ENCODE data around the gene KRT4.

DNA sequence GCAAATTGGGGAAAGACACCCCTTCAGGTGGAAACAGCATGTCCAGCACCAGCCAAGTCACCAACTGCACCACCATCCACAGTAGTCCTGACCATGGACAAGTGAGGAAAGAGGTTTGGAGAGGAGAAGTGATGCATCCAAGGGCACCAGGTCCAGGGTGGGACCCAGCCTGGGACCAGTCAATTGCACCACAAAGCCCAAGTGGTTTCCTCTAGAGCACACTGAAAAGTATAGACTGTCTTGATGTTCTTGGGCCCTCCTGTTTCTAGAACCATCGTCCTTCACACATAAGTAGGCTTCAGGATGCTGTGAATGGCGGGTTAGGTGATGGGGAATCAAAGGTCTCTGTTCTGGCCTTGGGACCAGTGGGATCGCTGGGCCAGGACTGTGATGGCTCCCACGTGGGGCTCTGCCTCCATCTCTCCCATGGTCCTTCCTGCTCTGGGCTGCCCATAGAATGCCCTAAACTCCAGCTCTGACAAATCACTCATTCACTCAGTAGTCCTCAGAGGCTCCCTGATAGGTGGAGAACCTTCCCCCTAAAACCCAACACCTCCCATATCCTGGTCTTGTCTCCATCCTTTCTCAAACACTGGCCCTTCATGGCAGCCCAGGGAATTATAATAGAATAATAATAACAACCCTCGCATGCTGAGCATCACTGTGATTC lies 11.0 kb upstream of the KRT4 start:
- TF ChIP-seq, protein P1, sequence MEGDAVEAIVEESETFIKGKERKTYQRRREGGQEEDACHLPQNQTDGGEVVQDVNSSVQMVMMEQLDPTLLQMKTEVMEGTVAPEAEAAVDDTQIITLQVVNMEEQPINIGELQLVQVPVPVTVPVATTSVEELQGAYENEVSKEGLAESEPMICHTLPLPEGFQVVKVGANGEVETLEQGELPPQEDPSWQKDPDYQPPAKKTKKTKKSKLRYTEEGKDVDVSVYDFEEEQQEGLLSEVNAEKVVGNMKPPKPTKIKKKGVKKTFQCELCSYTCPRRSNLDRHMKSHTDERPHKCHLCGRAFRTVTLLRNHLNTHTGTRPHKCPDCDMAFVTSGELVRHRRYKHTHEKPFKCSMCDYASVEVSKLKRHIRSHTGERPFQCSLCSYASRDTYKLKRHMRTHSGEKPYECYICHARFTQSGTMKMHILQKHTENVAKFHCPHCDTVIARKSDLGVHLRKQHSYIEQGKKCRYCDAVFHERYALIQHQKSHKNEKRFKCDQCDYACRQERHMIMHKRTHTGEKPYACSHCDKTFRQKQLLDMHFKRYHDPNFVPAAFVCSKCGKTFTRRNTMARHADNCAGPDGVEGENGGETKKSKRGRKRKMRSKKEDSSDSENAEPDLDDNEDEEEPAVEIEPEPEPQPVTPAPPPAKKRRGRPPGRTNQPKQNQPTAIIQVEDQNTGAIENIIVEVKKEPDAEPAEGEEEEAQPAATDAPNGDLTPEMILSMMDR (IDR thresholded peaks at IDR 0.05) = no peak
- TF ChIP-seq POLR2A (IDR thresholded peaks at IDR 0.05) = no peak

All from testis (tissue), 2 donors.